ENCODE data around the gene GNAQ.

Gene GNAQ

GRCh38 chr9:77677397-77677796 is 354.2 kb downstream of the GNAQ start:
- DNase-seq = no peak

GRCh38 chr9:77673941-77674791 is 357.4 kb downstream of the GNAQ start:
- no peak for DNase-seq

- DNase-seq = no peak
Observed at GRCh38 chr9:77672183-77672582, 359.4 kb downstream of the GNAQ start.

- no peak for DNase-seq
Observed at GRCh38 chr9:77667151-77667550, 364.5 kb downstream of the GNAQ start.
